GM11168 (cell line): ENCODE measurements around the gene PTPRK.

Experiments
- in situ Hi-C: fragments of 300-500 bp; cut with MboI; formaldehyde crosslinking; loops from one replicate; pipeline ENCODE4 v1.12.0; 2022; ENCODE audit warnings: low sequenced_read_pairs; ENCODE audit not compliant: unreplicated experiment

Gene PTPRK

DNA sequence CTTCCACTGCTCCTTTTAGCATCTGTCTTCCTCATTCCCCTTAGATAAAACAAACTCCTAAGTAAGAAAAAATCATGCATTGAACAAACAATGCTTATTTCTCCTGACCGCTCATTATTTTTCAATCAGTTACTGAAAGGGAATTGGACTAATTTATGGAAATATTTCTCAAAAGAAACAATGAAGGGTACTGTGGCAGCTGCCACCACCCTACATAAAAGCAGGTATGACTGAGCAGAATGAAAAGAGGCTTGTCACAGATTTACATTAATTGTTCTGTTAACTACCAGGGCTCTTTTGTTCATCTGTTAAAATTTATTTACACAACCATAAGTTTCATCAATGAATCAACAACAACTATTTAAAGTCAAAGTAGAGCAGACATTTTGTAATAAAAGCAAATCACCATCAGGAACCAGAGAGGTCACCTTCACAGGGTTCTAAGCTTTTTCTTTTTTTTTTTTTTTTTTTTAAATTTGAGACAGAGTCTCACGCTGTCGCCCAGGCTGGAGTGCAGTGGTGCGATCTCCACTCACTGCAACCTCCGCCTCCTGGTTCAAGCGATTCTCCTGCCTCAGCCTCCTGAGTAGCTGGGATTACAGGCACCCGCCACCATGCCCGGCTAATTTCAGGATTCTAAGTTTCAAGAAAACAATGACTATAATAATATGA, 204.0 kb downstream of the PTPRK start:
- in situ Hi-C loops: no loop called here

DNA sequence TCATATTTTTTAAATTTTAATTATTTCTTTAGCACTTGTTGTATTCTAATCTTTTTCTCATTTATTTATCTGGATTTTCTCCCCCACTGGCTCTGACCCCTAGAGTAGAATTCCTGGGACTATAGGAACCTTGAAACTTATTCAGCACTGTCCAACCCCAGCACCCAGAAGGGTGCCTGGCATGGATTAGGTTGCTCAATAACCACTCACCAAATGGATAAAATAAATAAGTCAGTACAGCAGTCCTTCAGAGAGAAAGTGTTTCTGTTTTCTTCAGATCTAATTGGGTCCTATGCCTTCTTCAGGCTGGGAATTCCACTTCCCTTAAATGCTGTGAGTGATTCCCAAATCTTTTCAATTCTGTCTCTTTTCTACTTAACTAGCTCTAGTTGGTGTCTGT, 206.2 kb downstream of the PTPRK start:
- in situ Hi-C loops: no loop called here

DNA sequence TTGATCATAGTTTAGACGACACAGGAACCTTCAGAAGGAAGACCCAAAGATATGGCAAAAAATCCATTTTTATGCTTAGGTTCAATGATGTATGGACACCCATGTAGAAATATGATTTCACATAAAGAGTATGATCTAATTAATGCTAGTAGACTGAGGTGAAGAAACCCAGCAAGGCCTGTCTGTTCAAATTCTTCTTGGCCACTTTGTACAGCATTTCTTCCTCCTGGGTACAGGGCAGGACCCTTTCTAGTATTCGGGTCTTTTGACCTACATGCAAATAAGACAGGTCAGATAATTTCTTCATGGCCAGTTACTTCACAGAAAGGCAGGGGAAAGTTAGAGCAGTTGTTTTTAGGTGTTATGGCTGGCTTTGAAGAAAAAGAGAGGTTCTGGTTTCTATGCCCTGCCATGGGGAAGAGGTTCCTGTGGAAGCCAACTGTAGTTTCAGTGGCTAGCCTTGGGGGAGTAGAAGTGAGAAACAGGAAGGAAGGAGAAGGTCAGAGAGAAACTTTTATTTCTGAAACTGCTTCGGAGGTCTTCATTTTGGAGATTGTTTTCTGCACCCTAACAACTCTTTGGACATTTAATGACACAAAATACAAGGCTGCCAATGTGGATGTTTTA, 208.3 kb downstream of the PTPRK start:
- in situ Hi-C loops: no loop called here

DNA sequence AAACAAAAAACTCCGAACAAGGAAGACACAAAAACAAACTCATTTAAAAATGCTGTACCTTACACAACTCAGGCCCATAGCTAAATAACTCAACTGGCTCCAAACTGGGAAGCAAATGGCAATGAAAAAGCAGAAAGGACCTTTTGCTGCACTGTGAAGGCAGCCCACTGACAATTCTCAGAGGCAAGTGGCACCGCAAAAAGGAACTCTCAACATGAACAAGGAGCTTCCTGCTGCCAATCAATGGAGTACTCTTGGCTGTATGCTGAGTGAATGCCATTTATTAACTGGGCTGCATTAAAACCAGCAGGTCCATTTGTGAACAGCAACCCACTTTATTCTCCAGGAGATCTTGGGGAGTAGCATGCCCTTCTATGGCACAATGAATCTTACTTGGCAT, 209.9 kb downstream of the PTPRK start:
- in situ Hi-C loops: no loop called here

DNA sequence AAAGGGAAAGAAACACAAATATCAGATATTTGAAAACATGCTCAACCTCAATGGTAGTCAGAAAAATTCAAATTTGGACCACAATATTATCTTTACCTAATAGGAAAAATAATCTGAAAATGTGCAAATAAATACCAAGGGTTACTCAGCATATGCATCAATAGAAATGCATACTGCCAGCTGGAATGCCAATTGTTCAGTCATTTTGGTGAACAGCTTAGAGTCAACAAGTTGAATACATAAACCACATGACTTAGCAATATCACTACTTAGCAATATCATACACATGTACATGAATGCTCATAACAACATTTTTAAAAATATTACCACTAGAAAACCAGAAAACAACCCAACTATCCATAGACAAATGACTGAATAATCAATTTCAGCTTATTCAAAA, 212.7 kb downstream of the PTPRK start:
- in situ Hi-C loops: no loop called here

DNA sequence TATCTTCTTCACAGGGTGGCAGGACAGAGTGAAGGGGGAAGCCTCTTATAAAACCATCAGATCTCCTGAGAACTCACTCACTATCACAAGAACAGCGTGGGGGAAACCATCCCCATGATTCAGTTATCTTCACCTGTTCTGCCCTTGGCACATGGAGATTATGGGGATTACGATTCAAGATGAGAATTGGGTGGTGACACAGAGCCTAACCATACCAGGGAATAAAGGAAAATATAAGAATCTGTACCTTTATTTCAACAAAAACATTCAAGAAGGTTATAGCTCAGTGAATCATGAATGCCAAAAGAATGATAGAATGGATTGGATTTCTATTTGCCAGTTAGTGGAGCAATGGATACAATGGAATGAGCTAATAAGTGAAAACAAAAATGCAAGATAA, 214.4 kb downstream of the PTPRK start:
- in situ Hi-C loops: no loop called here

DNA sequence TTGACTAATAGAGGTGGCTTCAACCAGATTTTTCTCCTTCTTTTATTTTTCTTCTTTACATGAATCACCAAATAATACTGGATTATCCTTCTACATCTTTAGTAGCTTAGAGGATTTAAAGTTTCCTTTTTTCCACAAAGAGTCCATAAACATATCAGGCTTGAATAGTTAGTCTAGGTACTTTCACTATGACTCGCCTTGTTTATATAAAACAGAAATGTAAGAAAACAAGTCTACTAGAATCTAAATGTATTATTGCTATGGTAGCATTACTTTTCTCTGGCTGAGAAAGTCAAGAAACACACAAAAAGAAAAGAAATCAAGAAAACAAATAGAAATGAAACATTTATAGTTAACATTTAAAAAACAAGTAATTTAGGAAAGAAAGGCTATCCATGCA, 215.2 kb downstream of the PTPRK start:
- in situ Hi-C loops: no loop called here

DNA sequence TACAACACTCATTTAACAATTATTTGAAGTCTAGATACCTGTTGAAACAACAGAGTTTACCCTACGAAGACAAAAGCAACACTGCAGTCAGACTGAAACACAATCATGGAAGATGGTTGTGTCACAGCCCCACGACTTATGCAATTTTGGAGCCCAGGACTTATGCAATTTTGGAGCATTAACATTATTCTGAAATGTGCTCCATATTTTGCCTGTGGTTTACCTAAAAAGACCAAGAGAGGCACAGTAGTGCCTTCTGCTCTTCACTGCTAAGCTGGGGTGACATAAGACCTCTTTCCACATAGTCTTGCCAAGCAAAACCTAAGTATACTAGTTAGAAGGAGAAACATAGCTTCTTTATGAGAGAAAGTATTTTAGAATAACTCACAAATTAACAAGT, 216.5 kb downstream of the PTPRK start:
- in situ Hi-C loops: no loop called here

DNA sequence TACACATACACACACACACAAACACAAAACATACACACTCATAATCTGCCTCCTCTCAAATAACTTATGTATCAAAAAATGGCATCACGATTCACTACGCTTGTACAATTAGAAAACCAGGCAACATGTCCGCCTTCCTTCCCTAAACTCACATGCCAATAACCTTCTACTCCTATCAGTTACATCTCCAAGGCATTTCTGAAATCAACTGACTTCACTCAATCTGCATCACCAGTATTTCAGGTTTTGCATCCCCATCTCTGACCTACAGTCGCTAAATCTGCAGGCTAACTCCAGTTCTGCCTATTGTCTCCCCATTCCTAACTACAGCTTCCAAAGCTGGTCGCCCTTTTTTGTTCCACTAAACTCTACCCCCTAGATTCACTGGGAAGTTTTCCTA, 217.5 kb downstream of the PTPRK start:
- in situ Hi-C loops: no loop called here

DNA sequence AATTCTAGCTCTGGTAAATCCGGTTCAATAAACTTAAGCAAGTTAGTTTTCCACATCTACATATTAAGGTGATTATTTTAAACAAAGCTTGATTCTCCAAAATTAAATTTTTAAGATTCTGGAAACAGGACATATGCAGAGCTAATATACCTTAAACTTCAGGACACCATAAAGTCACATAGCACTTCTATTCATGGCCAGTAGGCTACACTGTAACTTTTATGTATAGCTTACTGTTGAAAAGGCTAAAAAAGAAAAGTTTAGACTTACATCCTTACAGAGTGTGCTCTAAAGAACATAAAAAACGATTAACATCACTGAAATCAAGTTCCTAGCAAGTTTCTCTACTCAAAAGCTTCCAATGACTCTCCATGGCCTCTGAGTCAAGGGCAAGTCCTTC, 224.7 kb downstream of the PTPRK start:
- in situ Hi-C loops: no loop called here

DNA sequence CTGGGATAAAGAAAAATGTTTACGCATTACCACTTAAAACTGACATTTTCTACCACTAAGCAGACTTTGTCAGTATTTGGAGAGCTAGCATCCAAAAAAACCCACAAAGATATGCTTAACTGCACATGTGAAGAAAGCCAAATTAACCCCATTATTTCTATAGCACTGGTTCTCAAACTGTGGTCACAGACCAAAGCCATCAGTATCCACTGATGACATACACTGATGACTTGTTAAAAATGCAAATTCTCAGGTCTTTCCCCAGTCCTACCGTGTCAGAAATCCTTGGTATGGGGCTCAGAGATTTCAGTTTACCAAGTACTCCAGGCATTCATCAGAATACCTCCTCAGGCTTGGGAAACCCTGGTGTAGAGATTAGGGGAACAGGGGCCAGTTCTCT, 230.2 kb downstream of the PTPRK start:
- in situ Hi-C loops: no loop called here

DNA sequence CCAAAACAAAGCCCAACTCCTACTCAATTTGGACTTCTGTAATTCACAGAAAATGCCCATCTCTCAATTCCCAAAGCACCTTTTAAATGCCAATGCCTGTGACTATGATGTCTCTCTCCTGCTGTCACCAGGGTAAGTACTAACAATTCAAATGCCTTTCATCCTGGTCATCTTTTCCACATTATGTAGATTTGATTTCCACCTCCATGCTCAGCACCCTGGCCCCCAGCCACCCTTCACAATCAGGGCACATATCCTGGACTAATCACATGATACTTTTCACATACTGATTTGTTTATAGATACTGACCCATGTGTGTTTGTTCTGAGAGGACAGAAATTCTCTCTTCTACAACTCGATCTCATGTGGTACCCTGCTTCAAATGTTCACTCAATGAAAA, 236.3 kb downstream of the PTPRK start:
- in situ Hi-C loops: no loop called here

DNA sequence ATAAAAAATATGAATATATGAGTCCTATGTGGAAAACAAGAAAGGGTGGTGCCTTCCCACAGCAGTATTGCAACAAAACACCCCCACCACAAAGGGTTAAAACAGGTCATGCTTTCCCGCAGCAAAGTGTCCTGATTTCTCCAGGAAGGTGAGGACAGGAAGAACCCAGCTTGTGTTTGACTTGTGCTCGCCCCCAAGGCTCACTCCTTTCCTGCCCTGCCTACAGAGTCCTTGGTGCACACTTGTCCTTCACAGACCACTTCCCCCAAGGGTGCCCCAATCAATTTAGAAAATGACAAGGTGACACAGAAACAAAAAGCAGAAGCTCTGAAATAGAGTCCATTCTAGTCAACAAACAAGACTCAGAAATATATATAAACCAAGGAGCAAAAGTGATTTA, 237.4 kb downstream of the PTPRK start:
- in situ Hi-C loops: no loop called here

DNA sequence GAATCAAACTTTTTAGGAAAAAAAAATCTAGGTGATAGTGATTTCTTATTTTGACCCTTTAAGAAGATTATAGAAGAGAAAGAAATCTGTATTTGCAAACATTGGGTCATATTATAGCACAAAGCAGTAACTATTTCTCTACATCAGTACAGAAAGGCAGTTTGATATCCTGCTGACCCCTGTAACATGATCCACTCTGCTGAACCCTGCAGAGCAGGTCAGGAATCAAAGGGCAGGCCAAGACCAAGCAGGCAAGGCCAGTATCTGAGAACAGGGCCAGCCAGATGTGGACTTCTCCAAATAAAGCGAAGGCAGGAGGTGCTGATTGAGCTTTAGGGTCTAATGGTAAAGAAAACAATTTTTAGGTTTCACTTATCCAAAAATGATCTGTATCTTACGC, 239.4 kb downstream of the PTPRK start:
- in situ Hi-C loops: no loop called here

DNA sequence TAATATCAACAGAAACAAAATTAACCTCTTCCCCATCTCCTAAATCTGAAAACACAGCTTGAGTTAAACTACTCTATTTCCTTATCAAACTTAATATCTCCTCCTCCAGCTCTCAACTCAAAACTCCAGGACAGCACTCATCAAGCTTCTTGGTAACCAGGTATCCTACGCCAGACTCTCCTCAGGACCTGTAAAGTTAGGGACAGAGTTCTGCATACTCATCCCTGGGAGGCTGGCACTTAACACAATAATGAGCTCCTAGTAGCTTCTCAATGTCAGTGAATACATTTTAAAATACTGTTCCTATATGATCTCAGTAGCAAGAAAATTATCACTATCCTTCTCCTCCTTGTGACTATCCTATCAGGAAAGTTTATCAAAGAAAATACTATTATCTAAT, 240.3 kb downstream of the PTPRK start:
- in situ Hi-C loops: no loop called here

DNA sequence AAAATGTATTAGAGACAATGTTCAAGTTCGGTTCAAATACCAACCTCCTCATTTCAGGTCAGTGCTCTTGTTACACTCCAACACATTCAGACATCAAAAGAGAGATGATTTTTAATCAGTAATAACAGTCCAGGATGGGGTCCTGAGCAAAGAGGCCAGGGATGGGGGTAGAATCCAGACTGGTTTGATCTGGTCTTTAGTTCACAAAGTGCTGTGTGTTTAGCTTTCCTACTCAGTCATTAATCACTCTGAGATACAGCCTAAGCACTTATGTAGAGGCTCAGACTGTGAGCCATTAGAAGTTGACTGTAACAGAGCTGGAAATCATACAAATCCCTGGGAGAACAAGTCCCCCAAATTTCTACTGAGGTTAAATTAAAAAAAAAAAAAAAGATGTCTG, 241.6 kb downstream of the PTPRK start:
- in situ Hi-C loops: no loop called here

DNA sequence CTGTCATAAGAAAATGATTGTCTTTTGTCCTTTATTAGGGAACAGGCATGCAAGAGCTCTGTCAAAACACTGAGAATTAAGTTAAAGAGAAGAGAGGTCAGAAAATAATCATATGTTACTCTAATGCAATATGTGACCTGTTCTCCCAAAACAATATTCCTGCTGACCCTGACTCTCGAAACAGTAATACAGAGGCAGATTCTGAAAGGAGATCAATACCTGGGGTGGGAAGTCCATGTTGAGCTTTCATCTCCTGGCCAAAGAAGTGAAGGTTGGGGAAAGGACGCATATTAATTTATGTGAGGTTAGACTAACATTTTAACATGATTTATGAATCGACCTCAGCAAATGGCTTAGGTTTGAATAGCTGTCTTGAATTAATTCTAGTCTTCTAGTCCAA, 243.0 kb downstream of the PTPRK start:
- in situ Hi-C loops: no loop called here

DNA sequence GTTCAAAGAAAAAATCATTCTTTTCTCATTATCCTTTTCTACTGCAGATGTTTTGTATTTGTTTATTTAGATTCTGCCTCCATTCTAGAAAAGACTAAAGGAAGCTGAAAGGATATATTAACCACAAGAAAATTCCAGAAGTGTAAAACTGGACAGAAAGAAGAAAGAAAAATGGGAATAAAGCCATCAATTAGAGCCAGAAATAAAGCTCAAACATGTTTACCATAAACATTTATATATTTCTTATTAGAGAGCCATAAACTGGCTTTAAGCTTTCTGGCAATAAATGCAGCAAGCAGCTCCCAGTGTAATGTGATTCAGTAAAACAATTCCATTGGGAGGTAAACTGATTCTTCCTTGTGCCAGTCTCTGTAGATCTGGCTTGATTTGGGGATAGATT, 244.1 kb downstream of the PTPRK start:
- in situ Hi-C loops: no loop called here

DNA sequence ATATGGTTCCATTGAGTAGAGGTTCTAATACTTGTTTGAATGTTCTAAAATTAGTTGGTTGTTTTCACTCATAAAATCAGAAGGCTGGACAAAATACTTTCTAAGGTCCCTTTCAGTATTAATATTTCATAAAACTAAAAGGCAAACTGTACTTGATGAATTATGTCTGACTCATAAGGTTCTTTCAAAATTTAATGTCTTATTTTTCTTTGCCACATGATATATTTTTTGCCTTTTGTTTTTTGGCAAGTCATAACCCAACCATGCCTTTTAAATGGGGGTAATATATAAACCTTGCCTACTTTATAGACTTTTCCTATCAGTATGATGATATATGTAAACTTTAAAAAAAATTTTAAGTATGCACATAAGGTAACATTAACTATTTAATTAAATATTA, 244.7 kb downstream of the PTPRK start:
- in situ Hi-C loops: no loop called here

DNA sequence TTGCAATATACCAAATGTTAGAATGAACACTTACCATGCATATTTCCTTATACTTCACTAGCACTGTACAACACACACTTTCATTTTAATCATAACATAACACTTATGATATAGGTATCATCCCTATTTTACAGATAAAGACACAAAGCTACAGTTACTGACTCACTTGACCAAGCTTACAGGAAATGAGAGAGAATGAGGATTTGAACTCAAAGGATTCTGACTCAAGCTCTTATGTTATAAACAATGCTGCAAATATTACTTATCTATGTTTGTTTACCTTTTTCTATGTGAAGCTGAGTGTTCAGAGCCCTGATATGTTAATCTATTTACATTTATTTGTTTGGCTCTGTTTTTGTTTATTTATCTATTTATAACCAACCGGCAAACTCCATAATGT, 245.4 kb downstream of the PTPRK start:
- in situ Hi-C loops: no loop called here

DNA sequence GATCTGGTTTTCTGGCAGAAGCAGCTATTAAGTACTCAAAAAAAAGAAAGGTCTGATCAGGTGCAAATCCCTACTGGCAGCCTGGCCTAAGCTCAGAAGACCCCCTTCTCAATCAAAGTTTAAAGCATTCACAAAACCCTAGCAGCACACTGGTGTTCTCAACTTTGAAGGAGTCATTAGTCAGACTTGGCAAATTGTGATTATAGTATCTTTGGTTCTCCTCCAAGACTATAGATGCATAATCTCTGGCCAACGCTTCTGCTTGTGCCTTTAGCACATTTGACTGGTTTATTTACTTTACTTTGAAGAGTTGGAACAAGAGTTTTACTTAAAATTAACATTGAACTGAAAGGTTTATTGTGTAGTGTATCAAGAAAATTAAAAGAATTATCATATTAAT, 248.9 kb downstream of the PTPRK start:
- in situ Hi-C loops: no loop called here

DNA sequence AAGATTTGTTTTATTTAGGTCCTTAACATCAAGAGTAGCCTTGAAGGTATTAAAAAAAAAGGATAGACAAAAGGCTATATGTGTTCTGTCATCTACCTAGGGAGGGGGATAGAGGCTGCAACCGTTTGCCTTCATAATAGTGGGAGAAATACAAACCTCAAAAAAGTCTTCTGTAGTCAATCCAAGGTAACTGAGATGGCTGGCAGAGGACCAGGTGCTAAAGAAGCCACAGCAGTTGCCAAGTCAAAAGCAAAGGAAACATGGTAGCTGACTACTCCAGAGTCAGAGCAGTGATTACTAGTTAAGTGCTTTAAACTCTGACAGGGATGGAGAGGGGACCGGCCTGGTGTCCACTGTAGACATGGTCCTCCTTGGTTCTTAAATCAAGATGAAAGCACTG, 249.4 kb downstream of the PTPRK start:
- in situ Hi-C loops: no loop called here
